Measurements from ENCODE around the gene PLCB1.

DNA sequence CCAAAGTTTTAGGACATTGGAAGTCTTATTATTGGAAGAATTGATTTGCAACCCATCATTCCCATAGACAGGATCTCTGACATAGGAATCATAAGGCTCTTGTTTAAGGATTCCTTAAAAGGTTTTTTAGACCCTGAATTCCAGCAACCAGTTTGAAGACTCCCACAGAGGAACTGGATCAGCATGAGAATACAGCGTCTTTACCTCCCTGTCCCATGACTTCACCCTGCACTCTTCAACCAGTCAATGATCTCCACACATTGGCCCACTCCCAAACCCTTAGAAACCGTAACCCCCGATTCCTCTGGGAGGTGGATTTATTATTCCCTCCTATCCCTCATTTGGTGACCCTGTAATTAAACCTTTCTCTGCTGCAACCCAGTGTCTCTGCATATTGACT is 786.1 kb downstream of the PLCB1 start:
- TF ChIP-seq GATA2 (IDR thresholded peaks at IDR 0.05; ENCODE audit: low read depth, low read length) (no peak), GATA3 (IDR thresholded peaks at IDR 0.05; ENCODE audit: low read depth, low read length) (no peak)
